HepG2 (cell line): ENCODE measurements around the gene NCOA4. TPM values are rescaled to one million over a fixed set of nuclear protein-coding genes. Genes with fewer than 3 reads are reported as not detected.

ENCODE experiments used
- BHLHE40 ChIP-seq: IDR thresholded peaks from 2 replicates; pipeline ENCODE4 v1.6.1; 2011; ENCODE audit warnings: low read length, improper control_type of control experiment
- CREM ChIP-seq, 2 experiments: sonication (generic) in 1 of 2; formaldehyde crosslinking in 1 of 2; IDR thresholded peaks; 2 replicates each; pipeline versions ENCODE4 v1.4.0 to v1.6.1; 2016 to 2020; ENCODE audit warnings: antibody characterized with exemption in 1 of 2, mild to moderate bottlenecking in 1 of 2, missing genetic modification reagents in 1 of 2
- FOXK2 ChIP-seq: fragments of 450-650 bp; IDR thresholded peaks from 2 replicates; pipeline ENCODE4 v1.6.1; 2016
- KAT8 ChIP-seq: IDR thresholded peaks from 2 replicates; pipeline ENCODE4 v1.6.1; 2016; ENCODE audit warnings: missing genetic modification reagents, missing compliant biosample characterization
- KDM2A ChIP-seq: sonication (generic); formaldehyde crosslinking; IDR thresholded peaks from 2 replicates; pipeline ENCODE4 v1.4.0; 2020; ENCODE audit warnings: low read depth, missing genetic modification reagents, borderline replicate concordance
- NFATC3 ChIP-seq: sonication (generic); formaldehyde crosslinking; IDR thresholded peaks from 2 replicates; pipeline ENCODE4 v1.5.1; 2020; ENCODE audit warnings: mild to moderate bottlenecking, missing genetic modification reagents
- PAX8 ChIP-seq: sonication (generic); formaldehyde crosslinking; IDR thresholded peaks from 2 replicates; pipeline ENCODE4 v1.8.0; 2022; ENCODE audit warnings: mild to moderate bottlenecking, missing genetic modification reagents, borderline replicate concordance
- PRMT3 ChIP-seq: sonication (generic); formaldehyde crosslinking; IDR thresholded peaks from 2 replicates; pipeline ENCODE4 v1.8.1; 2022; ENCODE audit warnings: low read depth, mild to moderate bottlenecking, moderate library complexity, missing genetic modification reagents, borderline replicate concordance
- PTBP1 ChIP-seq: fragments of 200-400 bp; formaldehyde crosslinking; IDR thresholded peaks from 2 replicates; pipeline ENCODE4 v1.6.1; 2018; ENCODE audit warnings: low read length, low read depth; ENCODE audit not compliant: poor library complexity, severe bottlenecking
- RAD51 ChIP-seq: fragments of 450-650 bp; IDR thresholded peaks from 2 replicates; pipeline ENCODE4 v1.6.1; 2016; ENCODE audit warnings: borderline replicate concordance
- SAP130 ChIP-seq: IDR thresholded peaks from 2 replicates; pipeline ENCODE4 v1.6.1; 2016; ENCODE audit warnings: low read depth
- SIN3B ChIP-seq: fragments of 150-350 bp; IDR thresholded peaks from 2 replicates; pipeline ENCODE4 v1.6.1; 2014; ENCODE audit warnings: low read length
- SRY ChIP-seq: sonication (generic); formaldehyde crosslinking; IDR thresholded peaks from 2 replicates; pipeline ENCODE4 v1.8.0; 2022; ENCODE audit warnings: mild to moderate bottlenecking, missing genetic modification reagents
- TCF7 ChIP-seq: sonication (generic); IDR thresholded peaks from 2 replicates; pipeline ENCODE4 v1.6.1; 2016; ENCODE audit warnings: antibody characterized with exemption, low read depth
- ZBTB26 ChIP-seq: IDR thresholded peaks from 2 replicates; pipeline ENCODE4 v1.6.1; 2016; ENCODE audit warnings: missing compliant biosample characterization, missing genetic modification reagents, borderline replicate concordance
- ZBTB7A ChIP-seq: sonication (generic); formaldehyde crosslinking; IDR thresholded peaks from 2 replicates; pipeline ENCODE4 v1.8.0; 2022; ENCODE audit warnings: mild to moderate bottlenecking, missing genetic modification reagents
- ZNF496 ChIP-seq: sonication (generic); formaldehyde crosslinking; IDR thresholded peaks from 2 replicates; pipeline ENCODE4 v1.8.1; 2023; ENCODE audit warnings: mild to moderate bottlenecking, moderate library complexity, missing genetic modification reagents; ENCODE audit not compliant: insufficient replicate concordance
- polyA plus RNA-seq, 8 experiments: library from polyadenylated mRNA; depleted of rRNA in 3 of 8; stranded (reverse) in 7 of 8; unstranded in 1 of 8; fragments of >200 nt; fragmentation: Illumina TruSeq in 4 of 8; extraction: Trizol in 4 of 8; gene quantifications; 2 replicates each; pipeline versions ENCODE4 v1.2.1 to v1.2.3, GENCODE V29; 2011 to 2016; ENCODE audit warnings: low read depth in 4 of 8, missing spikeins in 1 of 8, mixed read lengths in 1 of 8; ENCODE audit not compliant: insufficient read depth in 1 of 8
- total RNA-seq, 5 experiments: library from RNA; depleted of rRNA; stranded (reverse); fragments of >200 nt; fragmentation: Illumina TruSeq; extraction: Trizol; gene quantifications; 2 replicates each; pipeline ENCODE4 v1.2.3, GENCODE V29; 2016; ENCODE audit warnings: low read depth in 1 of 5
- TF ChIP-seq, protein P1 (sequence below): IDR thresholded peaks from 2 replicates; pipeline ENCODE4 v1.6.1; 2016; ENCODE audit warnings: low read depth

The NCOA4 gene
- total and polyA plus RNA-seq, 2 of the 13 experiments (the other 11 are each of a cell fraction or from before 2014, with no cell fraction given): 306 to 400 TPM

- TF ChIP-seq, protein P1, sequence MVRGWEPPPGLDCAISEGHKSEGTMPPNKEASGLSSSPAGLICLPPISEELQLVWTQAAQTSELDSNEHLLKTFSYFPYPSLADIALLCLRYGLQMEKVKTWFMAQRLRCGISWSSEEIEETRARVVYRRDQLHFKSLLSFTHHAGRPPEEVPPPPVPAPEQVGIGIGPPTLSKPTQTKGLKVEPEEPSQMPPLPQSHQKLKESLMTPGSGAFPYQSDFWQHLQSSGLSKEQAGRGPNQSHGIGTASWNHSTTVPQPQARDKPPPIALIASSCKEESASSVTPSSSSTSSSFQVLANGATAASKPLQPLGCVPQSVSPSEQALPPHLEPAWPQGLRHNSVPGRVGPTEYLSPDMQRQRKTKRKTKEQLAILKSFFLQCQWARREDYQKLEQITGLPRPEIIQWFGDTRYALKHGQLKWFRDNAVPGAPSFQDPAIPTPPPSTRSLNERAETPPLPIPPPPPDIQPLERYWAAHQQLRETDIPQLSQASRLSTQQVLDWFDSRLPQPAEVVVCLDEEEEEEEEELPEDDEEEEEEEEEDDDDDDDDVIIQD (CRISPR knock-in tag): 0 out of 2 replicates have a peak, but pooled peaks have one; percentile 12
- TF ChIP-seq FOXK2: no peak
- no peak for TF ChIP-seq KDM2A (CRISPR knock-in tag)
- no peak for TF ChIP-seq ZBTB26 (CRISPR knock-in tag)
- TF ChIP-seq PAX8: no peak
- no peak for TF ChIP-seq SRY (CRISPR knock-in tag)
- TF ChIP-seq RAD51: no peak
- TF ChIP-seq NFATC3 (CRISPR knock-in tag): no peak
- peak; percentile 90 for TF ChIP-seq SAP130 (CRISPR knock-in tag)
- TF ChIP-seq PRMT3 (CRISPR knock-in tag): no peak
- TF ChIP-seq CREM (IDR thresholded peaks at IDR 0.05): no peak; the same call in 1 of the 2 replicates
- no peak for TF ChIP-seq CREM (CRISPR knock-in tag; IDR thresholded peaks at IDR 0.05)
- TF ChIP-seq TCF7: peak; percentile 37; the same call in 1 of the 2 replicates
- 0 out of 2 replicates have a peak, but pooled peaks have one; percentile 30 for TF ChIP-seq SIN3B
- peak; percentile 52; the same call in 1 of the 2 replicates for TF ChIP-seq KAT8 (CRISPR knock-in tag)
- no peak for TF ChIP-seq PTBP1
- no peak for TF ChIP-seq ZNF496 (CRISPR knock-in tag)
- TF ChIP-seq ZBTB7A (CRISPR knock-in tag): no peak
- TF ChIP-seq BHLHE40: no peak
- TF ChIP-seq, all 625 proteins: peak for 114
Measured at GRCh38 chr10:46028584-46029460, 1.6 kb downstream of the NCOA4 start (continued).
